Ishikawa (cell line): ENCODE data around the gene KRTAP13-3.

Experiments
- CEBPB ChIP-seq: IDR thresholded peaks from 2 replicates; pipeline ENCODE4 v1.6.1; 2012
- CREB1 ChIP-seq: IDR thresholded peaks from 2 replicates; pipeline ENCODE4 v1.6.1; 2012; ENCODE audit warnings: low read depth
- EGR1 ChIP-seq: IDR thresholded peaks from 2 replicates; pipeline ENCODE4 v1.6.1; 2012
- EP300 ChIP-seq: IDR thresholded peaks from 2 replicates; pipeline ENCODE4 v1.6.1; 2012; ENCODE audit warnings: borderline replicate concordance
- FOXM1 ChIP-seq: IDR thresholded peaks from 2 replicates; pipeline ENCODE4 v1.6.1; 2012; ENCODE audit warnings: low read depth, borderline replicate concordance
- MAX ChIP-seq: IDR thresholded peaks from 2 replicates; pipeline ENCODE4 v1.6.1; 2012
- NFIC ChIP-seq: IDR thresholded peaks from 2 replicates; pipeline ENCODE4 v1.6.1; 2012
- RAD21 ChIP-seq: IDR thresholded peaks from 2 replicates; pipeline ENCODE4 v1.6.1; 2012; ENCODE audit warnings: low read depth
- REST ChIP-seq: IDR thresholded peaks from 2 replicates; pipeline ENCODE4 v1.6.1; 2012; ENCODE audit warnings: low read depth, mild to moderate bottlenecking
- TAF1 ChIP-seq: IDR thresholded peaks from 2 replicates; pipeline ENCODE4 v1.6.1; 2012; ENCODE audit warnings: low read depth, mild to moderate bottlenecking
- TCF12 ChIP-seq: IDR thresholded peaks from 2 replicates; pipeline ENCODE4 v1.6.1; 2012; ENCODE audit warnings: low read depth
- TEAD4 ChIP-seq: IDR thresholded peaks from 2 replicates; pipeline ENCODE4 v1.6.1; 2012
- USF1 ChIP-seq: IDR thresholded peaks from 2 replicates; pipeline ENCODE4 v1.6.1; 2012
- YY1 ChIP-seq: IDR thresholded peaks from 2 replicates; pipeline ENCODE4 v1.6.1; 2012; ENCODE audit warnings: low read depth
- ZBTB7A ChIP-seq: IDR thresholded peaks from 2 replicates; pipeline ENCODE4 v1.6.1; 2012; ENCODE audit warnings: low read depth

Gene KRTAP13-3

GRCh38 chr21:30391492-30392025 is 34.2 kb downstream of the KRTAP13-3 start:
- TF ChIP-seq NFIC (no peak), REST (no peak), RAD21 (no peak), EP300 (no peak), TCF12 (no peak), YY1 (no peak), ZBTB7A (no peak), CREB1 (no peak), MAX (no peak), CEBPB (no peak), TEAD4 (no peak), USF1 (no peak), FOXM1 (no peak), TAF1 (no peak), EGR1 (no peak)

- TF ChIP-seq TAF1 (no peak), MAX (no peak), TEAD4 (no peak), REST (no peak), EP300 (no peak), NFIC (no peak), CEBPB (no peak), USF1 (no peak), EGR1 (no peak), RAD21 (no peak), ZBTB7A (no peak), FOXM1 (no peak), CREB1 (no peak), YY1 (no peak), TCF12 (no peak)
Measured at GRCh38 chr21:30382201-30382600, 43.5 kb downstream of the KRTAP13-3 start.
